ENCODE measurements around the gene GYG1.
"Not testable (repeated sequence)": the region's sequence is repeated elsewhere in the genome, so short reads cannot be mapped to it uniquely, and the experiment has no call there.

GYG1 gene

DNA sequence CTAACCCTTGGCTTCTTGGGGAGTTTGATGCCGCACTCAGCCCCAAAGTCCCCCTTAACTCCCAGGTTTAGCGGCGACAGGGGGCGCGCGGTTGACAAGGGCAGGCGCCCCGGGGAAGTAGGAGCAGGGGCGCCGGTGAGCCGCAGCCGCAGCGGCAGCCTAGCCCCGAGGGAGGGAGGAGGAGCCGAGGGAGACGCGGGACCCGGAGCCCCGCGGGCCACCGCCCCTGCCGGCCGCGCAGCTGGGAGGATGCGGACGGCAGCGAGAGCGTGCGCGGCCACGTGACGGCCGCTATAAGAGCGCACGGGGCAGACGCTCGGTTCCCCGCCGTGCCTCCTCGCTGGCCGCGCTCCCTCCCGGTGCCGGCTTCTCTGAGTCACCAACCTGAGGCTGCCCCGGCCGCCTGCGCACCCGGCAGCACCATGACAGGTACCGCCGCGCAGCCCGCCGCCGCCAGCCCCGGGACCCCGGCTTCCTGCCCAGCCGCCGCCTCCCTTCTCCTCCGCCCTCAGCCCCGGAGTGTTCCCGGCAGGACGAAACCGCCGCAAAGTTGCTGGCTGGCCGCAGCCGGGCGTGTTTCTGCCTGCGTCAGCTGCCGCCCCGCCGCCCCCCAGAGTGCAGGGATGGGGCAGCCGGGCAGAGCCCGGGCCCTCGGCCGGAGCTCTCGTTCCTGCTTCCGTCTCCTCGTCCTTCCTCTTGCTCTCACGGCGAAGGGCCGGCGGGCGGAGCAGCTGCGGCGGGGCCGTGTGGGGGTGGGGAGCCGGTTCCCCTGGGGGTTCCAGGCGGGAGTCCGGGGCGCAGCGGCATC, at the start of gene GYG1:
Gene GYG1 (plus strand): TSS at position 322 of the 808 bp plus-strand sequence. CDS start 101 bp downstream, at position 423.
- peak; percentile 94 to 95 for ATAC-seq

DNA sequence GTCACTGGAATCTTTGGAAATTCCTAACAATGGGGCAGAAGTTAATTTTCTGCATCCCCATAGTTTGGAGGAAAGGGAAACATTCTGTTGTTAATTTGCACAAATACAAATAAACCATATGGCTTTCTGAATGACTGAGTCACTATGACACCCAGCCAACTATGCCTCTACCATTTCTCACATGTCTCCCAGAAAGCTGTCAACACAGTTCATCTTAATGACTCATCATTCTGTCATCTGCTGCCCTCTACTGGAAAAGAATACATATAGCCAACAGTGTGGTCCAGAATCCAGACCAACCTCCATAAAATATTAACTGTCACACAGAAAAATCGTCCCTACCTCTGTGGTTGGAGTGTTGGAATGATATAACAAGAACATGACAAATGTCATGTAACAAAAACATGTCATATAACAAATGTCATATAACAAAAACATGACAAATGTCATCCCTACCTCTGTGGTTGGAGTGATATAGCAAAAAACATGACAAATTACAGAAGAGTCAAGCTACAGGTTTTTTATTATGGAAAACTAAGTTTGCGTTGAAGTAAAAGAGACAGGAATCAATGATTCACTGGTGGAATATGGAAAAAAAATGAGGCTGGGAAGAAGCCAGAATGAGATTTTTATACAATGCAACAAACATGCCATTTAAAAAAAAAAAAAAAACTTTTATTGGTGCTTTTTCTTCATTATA, 47.7 kb upstream of the GYG1 start:
- ATAC-seq, result peak; percentile 93 to 96

DNA sequence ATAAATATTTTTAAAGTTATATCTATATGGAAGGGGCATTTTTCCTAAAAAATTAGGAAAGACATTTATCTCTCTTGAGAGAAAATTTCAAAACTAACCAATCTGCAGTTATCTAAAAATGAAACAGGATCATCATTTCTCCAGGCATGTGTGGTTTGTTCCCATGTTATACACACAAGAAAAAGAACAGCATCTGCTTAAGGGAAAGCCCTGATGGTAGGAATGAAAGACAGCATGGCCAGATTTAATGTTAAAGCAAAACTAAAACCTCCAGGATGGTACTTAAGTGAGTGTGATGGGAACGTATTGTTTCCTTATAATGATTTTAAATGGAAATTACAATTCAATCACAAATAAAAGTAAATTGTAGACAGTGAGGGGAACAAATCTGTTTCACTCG, 46.2 kb upstream of the GYG1 start:
- no peak for ATAC-seq

DNA sequence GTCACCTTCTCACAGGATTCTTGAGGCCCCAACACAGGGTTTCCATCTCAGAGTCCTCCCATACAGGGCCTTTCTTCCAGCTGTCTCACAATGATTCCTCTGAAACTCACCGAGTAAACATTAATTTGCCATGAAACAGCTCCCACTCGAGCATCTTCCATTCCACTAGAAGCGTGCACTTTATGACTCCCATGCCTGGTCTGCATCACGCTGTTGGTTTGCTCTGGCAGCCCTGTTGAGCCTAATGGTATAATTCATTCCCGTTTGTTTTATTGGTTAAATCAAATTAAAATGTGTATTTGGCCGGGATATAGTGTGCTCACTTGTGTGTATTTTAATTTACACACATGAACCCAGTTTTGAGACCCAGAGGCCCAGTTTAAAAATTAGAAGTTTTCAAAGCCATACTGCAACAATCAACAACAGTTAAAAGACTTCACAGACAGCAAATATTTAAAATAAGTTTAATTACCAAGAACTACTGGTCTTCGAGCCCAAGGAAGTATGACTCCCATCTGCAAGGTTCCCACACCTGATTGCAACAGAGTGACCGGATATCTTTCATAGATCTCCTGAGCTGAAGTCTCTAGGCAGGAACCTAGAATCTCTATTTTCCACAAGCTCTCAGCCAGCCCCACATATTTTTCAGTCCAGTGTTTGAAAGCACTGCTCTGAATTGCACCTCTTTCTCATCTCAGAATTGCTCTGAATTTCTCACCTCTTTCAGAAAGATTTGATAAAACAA, 42.3 kb upstream of the GYG1 start:
- no peak for ATAC-seq

DNA sequence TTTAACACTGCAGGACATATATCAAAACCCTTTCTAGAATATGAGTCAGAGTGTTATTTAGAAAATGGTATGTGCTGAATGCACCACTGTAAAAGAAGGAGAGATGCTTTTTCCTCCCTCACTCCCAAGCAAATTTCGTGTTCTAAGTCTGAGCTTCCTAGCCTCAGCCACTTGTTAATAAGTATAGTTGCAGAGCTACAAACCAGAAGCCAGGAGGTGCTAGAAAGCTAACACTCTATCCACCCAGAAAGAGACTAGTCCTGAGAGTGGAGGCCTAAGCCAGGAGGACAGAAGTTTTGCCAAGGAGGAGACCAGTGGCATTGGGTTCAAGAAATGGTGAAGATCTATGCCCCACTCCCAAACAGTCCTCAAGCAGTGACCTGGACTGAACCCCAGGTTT, 40.5 kb upstream of the GYG1 start:
- no peak for ATAC-seq

DNA sequence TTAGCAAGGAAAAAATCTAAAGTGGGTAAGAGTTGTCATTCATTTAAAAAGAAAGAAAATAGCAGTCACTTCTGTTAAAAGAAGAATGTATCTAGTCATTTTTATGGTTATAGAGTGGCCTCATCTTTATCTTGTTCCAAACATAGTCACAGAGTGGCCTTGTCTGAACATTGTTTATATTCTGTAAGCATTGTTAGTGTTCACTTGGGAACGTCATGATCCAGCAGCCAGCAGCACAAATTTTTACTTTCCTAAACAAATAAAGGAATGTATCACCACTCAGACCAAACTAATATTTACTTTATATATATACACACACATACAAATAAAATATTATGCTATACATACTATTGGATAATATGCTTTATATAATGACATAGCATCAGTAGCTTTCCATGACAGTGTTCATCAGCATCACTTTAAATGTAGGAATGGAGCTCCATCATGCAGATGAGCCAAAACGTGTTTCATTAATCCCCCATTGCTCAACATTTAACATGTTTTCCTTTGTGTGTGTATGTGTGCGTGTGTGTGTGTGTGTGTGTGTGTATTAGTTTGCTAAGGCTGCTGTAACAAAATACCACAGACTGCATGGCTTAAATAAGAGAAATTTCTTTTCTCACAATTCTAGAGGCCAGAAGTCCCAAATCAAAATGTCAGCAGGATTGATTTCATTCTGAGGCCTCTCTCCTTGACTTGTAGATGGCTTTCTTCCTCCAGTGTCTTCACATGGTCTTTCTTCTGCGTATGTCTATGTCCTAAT, 39.6 kb upstream of the GYG1 start:
- ATAC-seq, result no peak

DNA sequence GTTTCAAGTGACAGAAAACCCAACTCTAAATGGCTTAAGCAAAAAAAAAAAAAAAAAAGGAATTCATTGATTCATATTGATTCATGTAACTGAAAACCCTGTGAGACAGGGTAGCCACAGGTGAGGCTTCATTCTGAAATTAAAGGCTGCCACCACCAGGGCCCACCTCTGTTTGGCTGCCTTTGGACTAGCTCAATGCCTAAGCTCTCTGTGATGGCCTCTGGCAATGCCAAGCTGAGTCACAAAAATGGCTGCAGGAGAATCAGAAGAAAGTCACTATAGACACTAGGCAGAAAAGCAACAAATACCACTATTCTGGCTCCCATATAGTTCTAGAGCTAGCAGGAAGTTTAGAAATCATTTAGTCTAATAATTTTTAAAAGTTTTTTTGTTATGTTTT, 38.2 kb upstream of the GYG1 start:
- ATAC-seq, result no peak

DNA sequence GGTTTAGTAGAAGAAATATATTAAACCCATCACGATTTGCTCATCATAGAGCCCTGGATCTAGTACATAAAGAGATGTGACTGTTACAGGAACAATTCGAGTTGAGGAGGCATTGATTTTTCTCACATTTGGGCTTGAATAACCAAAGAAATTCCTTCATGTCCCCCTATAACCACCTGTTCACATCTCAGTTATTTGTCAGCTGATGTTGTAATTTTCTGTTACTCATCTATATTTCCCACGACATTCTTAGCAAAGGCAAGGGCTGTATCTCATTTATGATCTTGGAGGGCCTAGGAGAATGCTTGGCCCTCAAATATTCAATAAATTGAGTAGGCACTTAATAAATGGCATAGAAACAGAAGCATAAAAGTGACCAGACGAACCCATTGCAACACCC, 36.4 kb upstream of the GYG1 start:
- ATAC-seq, result no peak

DNA sequence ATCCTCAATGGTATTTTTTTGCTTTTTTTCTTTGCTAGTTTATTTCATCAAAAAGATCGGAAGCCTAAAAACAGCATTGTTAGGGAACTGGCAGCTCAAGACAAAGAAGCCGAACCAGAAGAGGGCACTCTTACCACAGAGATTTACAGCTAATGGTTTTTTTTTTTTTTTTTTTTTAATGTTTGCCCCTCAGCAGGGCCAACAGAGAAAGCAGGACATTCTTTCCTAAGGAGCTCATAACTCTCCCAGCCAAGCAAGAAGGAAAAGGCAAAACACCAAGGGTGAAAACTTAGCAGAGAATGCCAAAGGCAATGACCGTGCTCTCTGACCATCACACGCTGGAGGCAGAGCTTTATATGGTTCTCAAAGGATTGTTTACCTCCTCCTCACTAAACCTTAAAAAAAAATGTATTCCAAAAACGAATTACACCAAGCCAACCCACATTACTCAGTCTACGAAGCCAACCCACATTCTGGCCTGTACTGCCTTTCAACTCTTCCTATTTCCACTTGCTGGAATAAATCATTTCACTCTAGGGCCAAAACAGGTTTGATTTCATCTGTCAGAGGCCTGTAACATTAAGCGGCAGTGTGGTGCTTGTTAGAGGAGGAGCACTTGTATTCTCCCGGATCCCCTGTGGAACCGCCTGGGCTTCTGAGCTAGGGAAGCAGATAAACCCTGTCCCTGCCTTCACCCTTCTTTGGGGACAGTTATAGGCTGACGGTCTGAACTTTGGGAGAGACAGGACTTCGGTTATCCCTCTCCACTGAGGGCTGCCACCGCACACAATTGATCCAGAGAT, 35.6 kb upstream of the GYG1 start:
- no peak for ATAC-seq

DNA sequence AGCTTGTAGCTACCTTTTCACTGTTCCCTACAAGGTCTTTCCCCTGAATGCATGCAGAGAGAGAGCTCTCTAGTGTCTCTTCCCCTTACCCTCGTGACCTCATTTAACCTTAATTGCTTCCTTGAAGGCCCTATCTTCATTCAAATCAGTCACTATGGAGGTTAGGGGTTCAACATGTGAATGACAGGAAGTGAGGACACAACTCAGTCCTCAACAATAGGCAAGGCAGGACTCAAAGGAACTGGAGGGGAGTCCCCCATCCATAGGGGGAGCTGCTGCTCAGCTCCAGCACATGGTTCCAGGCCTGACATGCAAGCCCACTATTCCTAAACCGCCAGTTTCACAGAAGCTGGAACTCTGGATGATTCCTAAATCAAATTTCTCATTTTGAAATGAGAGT, 33.8 kb upstream of the GYG1 start:
- ATAC-seq, result no peak

DNA sequence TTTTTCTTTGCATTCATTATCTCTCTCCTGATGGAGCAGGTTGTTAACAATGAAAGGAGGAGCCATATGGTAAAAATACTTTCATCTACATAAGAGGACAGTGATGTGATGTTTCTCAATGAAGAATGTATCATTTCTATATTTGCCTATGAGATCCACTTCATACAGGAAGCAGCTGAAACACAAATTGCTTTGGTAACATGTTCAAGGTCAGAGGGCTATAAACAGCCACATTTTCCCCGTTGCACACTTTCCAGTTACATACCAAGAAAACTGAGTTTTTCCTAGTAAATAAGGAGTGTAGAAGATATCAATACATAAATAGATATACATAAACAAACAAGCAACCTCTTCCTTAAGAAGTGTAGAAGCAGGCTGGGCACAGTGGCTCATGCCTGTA, 32.6 kb upstream of the GYG1 start:
- ATAC-seq, result no peak

DNA sequence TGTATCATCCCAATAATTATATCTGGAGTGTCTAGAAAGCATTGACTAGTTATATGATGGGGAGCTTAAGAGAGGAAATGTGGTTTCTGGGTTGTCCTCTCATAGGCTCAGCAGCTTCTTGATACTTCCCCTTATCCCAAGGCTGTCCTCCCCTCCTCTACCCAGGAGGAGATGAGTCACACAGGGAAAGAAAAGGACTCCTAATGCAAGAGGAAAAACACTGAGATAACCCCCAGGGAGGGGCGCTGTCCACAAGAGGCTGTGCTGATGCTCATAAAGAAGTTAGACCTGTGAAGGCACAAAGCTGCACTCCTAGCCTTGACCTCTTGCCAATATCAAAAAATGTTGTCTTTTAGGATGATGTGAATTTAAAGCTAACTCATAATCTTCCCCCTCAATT, 28.8 kb upstream of the GYG1 start:
- ATAC-seq, result no peak

DNA sequence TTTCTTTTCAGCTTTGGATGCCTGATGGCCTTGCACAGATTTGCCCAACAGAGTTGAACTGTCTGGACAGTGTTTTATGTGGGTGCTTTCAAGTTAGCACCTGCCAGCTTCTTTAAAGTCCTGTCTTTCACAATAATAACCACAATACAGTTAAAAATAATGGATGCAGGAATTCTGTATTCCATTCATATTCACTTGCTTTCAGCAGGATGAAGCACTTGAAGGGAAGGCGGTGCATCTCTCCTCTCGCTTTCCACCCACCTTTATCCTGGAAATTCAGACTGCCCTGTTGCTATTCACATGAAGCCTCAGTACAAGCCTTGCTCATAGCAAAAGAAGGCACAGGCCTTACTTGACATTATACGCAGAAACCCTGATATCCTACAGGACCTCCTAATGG, 26.5 kb upstream of the GYG1 start:
- no peak for ATAC-seq

DNA sequence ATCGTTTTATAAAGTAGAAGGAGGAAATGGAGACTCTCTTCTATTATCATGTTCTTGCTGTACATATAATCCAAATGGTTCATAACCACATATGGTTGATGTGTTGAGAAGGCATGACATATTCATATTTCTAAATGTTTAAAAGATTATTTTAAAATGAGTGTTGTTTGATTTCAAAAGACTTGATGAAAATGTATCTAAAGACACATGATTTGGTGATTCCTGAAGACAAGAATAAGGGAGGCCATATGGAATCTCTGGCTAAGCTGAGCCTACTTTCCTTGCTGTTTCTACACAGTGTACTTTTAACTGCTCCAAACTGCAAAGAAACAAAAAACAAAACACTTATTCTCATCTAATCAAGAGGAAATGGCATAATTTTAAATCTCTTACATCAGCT, 23.0 kb upstream of the GYG1 start:
- no peak for ATAC-seq

DNA sequence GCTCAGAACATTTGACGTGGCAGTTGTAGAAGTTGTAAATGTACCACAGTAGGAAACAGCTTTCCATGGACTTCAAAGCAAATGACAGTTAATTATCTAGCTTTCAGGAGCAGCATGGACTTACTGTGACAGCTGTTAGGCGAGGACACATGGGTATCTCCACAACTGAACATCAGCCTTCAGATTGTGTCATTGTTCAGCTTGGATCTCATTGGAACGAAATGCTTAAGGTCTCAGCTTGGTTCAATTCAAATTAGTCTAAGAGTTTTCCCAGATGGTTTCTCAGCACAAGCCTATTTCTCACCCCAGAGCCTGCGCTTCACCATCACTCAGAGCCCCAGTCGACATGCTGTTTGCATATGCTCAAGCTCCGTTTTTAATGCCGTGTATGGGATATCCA, 21.1 kb upstream of the GYG1 start:
- no peak for ATAC-seq

DNA sequence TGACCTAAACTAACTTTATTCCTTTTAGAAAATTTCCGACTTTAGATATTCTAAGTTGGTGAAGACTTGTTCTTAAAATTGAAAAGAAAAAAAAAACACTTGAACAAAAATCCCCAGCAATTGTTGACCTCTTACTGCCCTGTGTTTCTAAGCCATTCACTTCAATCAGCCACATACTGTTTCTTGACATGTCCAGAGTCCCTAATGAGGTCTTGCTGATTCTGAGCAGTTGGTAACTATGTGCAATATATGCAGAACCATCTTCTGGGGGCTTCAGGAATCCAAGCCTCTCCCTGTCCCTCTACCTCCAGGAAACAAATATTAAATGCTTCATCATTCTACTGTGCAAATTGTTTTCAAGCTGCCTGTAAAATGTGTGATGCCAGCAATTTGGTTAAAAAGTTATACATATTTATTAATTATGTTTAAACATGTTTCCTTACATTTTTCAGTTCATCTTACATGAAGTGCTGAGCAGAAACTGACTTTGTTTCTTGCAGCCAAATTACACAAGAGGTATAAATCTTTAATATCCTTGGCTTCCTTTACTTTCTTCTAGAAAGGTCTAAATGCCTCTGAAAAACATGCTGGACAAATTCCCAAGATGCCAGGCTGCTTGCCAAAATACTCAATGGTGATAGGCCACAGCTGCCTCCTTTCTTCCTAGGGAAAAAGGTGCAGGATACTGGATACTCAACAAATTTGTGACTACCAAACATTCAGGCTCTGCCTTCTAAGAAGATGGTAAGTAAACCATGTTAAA, 19.8 kb upstream of the GYG1 start:
- ATAC-seq, result no peak

DNA sequence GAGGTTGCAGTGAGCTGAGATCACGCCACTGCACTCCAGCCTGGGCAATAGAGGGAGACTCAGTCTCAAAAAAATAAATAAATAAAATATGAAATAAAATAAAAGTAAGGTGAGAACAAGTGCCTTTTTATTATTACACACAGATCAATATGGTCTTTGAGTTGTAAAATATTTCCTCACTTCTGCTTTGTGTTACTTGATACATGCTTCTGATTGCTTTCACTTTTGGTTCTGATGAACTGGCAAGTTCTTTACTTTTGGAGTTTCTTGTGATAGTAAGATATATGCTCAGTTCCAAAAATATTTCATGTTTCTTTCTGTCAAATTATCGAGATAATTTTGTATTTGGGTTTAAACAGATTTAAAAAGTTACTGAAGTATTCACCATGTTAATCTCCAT, 16.6 kb upstream of the GYG1 start:
- no peak for ATAC-seq

DNA sequence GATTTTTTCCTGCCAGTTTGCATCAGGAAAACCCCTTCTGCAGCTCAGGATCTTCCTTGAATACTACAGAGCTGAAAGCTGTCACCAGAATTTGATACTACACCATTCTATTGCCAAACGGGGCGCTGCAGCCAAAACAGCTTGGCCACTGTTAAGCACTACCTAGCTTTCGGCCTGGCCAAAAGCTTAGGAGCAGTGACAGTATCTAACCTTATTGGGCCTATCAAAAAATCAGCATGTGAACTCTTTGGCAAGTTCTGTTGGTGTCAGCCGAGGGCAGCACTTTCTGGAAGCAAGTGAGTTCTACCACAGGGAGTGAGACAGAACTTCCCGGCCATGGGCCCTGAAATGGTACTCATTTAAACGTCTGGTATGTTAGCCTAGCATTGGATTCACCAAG, 16.1 kb upstream of the GYG1 start:
- ATAC-seq, result no peak

DNA sequence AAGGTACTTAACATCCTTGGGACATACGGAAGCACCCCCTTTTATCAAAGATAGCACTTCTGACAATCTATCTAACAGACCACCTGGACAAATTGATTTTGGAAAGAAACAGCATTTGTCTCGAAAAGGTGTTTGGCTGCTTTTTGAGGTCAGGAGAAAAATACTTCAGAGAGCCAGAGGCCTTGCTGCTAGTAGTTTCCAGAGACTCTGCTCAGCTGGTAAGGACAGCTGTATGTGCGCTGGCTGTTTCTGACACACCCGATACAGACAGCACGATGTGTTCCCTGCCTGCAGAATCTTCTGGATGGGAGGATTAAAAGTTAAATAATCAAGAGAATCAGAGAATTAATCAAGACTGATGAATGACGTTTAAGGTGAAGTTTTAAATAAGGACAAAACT, 15.6 kb upstream of the GYG1 start:
- ATAC-seq, result no peak

DNA sequence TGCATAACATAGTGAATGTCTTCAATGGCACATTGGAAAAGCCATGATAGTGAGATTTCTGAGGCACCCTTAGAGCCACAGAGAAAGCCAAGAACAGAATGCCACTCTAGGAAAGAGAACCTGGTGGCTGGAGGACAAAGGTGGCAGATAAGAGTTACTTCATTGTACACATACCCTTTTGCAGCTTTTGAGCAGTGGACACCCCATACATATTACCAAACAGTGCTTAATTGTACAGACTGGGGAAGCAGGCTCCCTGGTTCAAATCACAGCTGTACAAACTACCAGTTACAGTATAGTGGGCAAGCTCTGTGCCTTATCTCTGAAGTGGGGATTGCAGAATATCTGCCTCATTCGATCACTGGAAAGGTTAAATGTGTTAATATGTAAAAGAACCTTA, 10.1 kb upstream of the GYG1 start:
- ATAC-seq, result no peak

DNA sequence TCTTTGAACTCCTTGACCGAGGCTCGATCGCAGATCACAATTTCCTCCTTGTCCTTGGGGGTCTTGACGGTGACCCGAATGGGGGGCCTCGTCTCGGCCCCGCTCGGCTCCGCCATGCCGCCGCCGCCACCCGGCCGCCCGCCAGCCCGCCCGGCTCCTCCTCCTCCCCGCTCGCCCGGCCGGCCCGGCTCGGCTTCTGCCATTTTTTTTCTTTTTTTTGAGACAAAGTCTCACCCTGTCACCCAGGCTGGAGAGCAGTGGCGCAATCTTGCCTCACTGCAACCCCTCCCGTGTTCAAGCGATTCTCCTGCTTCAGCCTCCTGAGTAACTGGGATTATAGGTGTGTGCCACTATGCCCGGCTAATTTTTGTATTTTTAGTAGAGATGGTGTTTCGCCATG, 3.8 kb upstream of the GYG1 start:
- not testable (repeated sequence) for ATAC-seq
